PFSK-1 (cell line): ENCODE data around the gene MYO16.

ENCODE experiments used
- FOXP2 ChIP-seq: optimal IDR thresholded peaks from 2 replicates; pipeline ENCODE3; 2011; ENCODE audit warnings: borderline replicate concordance, control low read depth, inconsistent platforms; ENCODE audit not compliant: insufficient read depth; ENCODE audit errors: extremely low read length, extremely low read depth
- POLR2AphosphoS5 ChIP-seq: IDR thresholded peaks from 2 replicates; pipeline ENCODE4 v1.6.1; 2012; ENCODE audit warnings: low read depth, mild to moderate bottlenecking, control low read depth, low read length, moderate library complexity
- SIN3A ChIP-seq: IDR thresholded peaks from 2 replicates; pipeline ENCODE4 v1.6.1; 2012; ENCODE audit warnings: mild to moderate bottlenecking, low read length, moderate library complexity, borderline replicate concordance; ENCODE audit not compliant: insufficient read depth
- TAF1 ChIP-seq: IDR thresholded peaks from 2 replicates; pipeline ENCODE4 v1.6.1; 2012; ENCODE audit warnings: low read length, control low read depth, borderline replicate concordance; ENCODE audit not compliant: insufficient read depth
- TF ChIP-seq, protein P1 (sequence below), 2 experiments: IDR thresholded peaks; 2 replicates each; pipeline versions ENCODE4 v1.6.1 to v1.8.0; 2011 to 2012; ENCODE audit warnings: low read depth in 2 of 2, low read length in 2 of 2, control low read depth in 1 of 2, inconsistent platforms in 1 of 2, mild to moderate bottlenecking in 1 of 2, moderate library complexity in 1 of 2; ENCODE audit not compliant: insufficient read depth in 1 of 2

Gene MYO16

DNA sequence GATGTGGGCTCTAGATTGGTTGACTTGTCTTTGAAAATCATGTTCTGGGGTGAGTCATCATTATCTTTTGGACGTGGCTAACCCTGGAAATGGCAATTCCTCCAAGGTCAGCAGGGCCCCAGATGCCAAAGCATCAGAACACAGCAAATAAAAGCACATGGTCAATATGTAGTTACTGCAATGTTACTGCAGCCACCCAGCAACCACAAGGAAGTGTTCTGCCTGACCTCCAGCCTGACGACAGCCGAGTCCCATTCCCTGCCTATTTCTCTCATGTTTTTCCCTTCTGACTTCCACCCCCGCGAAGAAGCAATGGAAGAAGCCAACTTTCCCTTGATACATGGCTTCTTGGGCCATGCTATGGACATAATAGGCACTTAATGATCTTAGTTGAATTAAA, 579.1 kb downstream of the MYO16 start:
- TF ChIP-seq, protein P1, sequence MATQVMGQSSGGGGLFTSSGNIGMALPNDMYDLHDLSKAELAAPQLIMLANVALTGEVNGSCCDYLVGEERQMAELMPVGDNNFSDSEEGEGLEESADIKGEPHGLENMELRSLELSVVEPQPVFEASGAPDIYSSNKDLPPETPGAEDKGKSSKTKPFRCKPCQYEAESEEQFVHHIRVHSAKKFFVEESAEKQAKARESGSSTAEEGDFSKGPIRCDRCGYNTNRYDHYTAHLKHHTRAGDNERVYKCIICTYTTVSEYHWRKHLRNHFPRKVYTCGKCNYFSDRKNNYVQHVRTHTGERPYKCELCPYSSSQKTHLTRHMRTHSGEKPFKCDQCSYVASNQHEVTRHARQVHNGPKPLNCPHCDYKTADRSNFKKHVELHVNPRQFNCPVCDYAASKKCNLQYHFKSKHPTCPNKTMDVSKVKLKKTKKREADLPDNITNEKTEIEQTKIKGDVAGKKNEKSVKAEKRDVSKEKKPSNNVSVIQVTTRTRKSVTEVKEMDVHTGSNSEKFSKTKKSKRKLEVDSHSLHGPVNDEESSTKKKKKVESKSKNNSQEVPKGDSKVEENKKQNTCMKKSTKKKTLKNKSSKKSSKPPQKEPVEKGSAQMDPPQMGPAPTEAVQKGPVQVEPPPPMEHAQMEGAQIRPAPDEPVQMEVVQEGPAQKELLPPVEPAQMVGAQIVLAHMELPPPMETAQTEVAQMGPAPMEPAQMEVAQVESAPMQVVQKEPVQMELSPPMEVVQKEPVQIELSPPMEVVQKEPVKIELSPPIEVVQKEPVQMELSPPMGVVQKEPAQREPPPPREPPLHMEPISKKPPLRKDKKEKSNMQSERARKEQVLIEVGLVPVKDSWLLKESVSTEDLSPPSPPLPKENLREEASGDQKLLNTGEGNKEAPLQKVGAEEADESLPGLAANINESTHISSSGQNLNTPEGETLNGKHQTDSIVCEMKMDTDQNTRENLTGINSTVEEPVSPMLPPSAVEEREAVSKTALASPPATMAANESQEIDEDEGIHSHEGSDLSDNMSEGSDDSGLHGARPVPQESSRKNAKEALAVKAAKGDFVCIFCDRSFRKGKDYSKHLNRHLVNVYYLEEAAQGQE (IDR thresholded peaks at IDR 0.05; ENCODE audit: insufficient read depth in 1 of 2, low read depth in 2 of 2, low read length in 2 of 2): no peak

DNA sequence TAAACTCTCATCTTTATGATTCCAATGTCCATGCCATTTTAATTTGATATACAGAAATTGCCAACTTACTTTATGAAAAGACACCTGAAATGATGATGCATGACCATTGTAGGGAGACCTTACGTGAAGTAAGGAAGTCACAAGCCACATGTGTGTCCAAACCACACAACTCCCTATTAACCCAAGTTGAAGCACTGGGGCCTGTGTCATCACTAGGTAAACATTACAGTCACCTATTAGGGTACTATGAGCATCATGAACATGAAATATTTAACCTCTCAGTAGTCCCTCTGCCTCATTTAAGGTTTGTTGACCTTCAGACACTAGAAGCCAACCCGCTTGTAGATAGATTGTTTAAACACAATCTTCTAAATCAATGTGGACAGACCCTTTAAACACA, 580.1 kb downstream of the MYO16 start:
- TF ChIP-seq POLR2AphosphoS5 (no peak), FOXP2 (no peak), SIN3A (no peak)
- TF ChIP-seq, protein P1 (IDR thresholded peaks at IDR 0.05; ENCODE audit: insufficient read depth in 1 of 2, low read depth in 2 of 2, low read length in 2 of 2): no peak

DNA sequence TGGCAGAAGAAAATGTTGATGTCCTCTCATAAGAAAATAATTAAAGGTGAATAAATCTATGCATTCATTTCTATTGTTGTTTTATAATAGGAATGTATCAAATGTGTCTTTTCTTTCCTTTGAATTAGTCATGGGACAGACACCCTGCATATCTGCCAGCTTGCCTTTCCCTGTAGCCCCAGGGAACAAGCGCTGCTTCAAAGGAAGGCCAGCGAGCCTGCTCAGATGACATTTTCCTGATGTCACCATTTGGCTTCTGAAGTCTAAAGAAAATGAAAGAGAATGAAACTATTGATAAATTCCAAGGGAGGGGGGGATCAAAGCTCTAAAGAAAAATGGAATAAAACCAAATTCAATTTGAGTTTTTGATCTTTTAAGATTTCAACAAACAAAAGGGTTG, 582.2 kb downstream of the MYO16 start:
- TF ChIP-seq POLR2AphosphoS5: no peak
- TF ChIP-seq SIN3A: no peak
- TF ChIP-seq, protein P1 (IDR thresholded peaks at IDR 0.05; ENCODE audit: insufficient read depth in 1 of 2, low read depth in 2 of 2, low read length in 2 of 2): no peak
- no peak for TF ChIP-seq TAF1

DNA sequence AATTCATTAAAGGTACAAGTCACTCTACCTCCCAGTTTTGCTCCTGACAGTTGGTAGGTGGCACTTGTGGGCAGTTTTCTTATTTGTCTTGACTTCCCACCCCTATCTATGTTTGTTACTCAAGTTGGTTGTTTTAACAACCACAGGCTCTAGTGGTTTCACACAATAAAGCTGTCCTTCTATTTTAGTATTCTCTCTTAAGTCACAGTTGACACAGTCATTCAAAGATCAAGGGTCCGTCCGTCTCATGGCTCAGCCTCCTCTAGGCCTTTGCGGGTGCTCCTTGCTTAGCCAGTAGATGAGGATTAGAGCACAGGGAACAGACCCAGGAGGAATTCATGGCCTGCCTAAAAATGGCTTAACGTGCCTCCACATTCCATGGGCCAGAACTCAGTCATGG, 583.2 kb downstream of the MYO16 start:
- TF ChIP-seq FOXP2 (no peak), TAF1 (no peak), SIN3A (no peak), POLR2AphosphoS5 (no peak)
- TF ChIP-seq, protein P1 (IDR thresholded peaks at IDR 0.05; ENCODE audit: insufficient read depth in 1 of 2, low read depth in 2 of 2, low read length in 2 of 2): no peak

DNA sequence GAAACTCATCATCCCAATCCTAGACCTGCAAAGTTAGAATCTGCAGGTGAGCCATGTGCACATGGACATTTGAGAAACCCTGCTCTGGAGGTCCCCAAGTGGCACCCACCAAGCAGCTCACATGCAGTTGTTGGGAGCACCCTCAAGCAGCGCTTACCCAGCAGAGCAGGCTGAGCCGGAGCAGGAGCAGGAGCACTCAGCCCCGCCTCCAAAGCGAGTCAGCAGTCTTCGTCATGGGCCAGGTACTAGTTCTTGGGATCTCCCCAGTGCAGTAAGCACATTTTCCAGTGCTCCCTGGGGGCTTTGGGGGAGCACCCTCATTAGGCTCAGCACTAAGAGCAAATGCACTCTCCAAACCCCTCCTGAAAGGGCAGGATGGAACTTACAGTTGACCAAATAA, 584.3 kb downstream of the MYO16 start:
- TF ChIP-seq TAF1 (no peak), POLR2AphosphoS5 (no peak), FOXP2 (no peak), SIN3A (no peak)
- TF ChIP-seq, protein P1 (IDR thresholded peaks at IDR 0.05; ENCODE audit: insufficient read depth in 1 of 2, low read depth in 2 of 2, low read length in 2 of 2): no peak
